Ascending aorta (tissue), 2 donors: ENCODE data around the gene SPAG9. TPM values are rescaled to one million over a fixed set of nuclear protein-coding genes. Genes with fewer than 3 reads are reported as not detected.

ENCODE experiments used
- DNase-seq, 2 donors: peaks; one replicate each; pipeline ENCODE4 v3.0.0-alpha.2; 2019; ENCODE audit warnings: low spot score in 2 of 2
- H3K27ac ChIP-seq, 2 donors: fragments of 200-600 bp; sonication (generic); one replicate each; pipeline ENCODE4 v1.5.1; 2016 to 2017; ENCODE audit warnings: mild to moderate bottlenecking in 1 of 2
- H3K27me3 ChIP-seq: fragments of 200-600 bp; sonication (generic); one replicate; pipeline ENCODE4 v1.5.1; 2017
- H3K36me3 ChIP-seq, 2 donors: fragments of 200-600 bp; sonication (generic); one replicate each; pipeline ENCODE4 v1.5.1; 2016
- H3K4me1 ChIP-seq, 2 donors: fragments of 200-600 bp; sonication (generic); one replicate each; pipeline ENCODE4 v1.5.1; 2016 to 2017; ENCODE audit warnings: mild to moderate bottlenecking in 1 of 2
- H3K4me3 ChIP-seq, 2 donors: fragments of 200-600 bp; sonication (generic); one replicate each; pipeline ENCODE4 v1.5.1; 2016 to 2017; ENCODE audit warnings: mild to moderate bottlenecking in 1 of 2
- H3K9me3 ChIP-seq, 2 donors: fragments of 200-600 bp; sonication (generic); one replicate each; pipeline ENCODE4 v1.5.1; 2016
- CTCF ChIP-seq, 3 experiments: fragments of 200-600 bp in 2 of 3; fragments of 450-650 bp in 1 of 3; sonication (generic) in 2 of 3; IDR thresholded peaks; one replicate each; pipeline ENCODE4 v1.5.1; 2016 to 2019; ENCODE audit warnings: antibody characterized with exemption in 3 of 3, mild to moderate bottlenecking in 1 of 3, moderate library complexity in 1 of 3
- intact Hi-C: fragments of 100-400 bp; cut with DNase I; formaldehyde crosslinking; loops from one replicate; pipeline ENCODE4 v1.15.1; 2023
- total RNA-seq: library from RNA; depleted of rRNA; stranded (reverse); fragments of >200 nt; gene quantifications from one replicate; pipeline ENCODE4 v1.1.0, GENCODE V29; 2016

The SPAG9 gene
- total RNA-seq, 1 donor from 2014 or later = 41.3 TPM

GRCh38 chr17:51052235-51052634 lies 68.4 kb downstream of the SPAG9 start:
- Histone ChIP-seq H3K36me3 (no peaks in the 10 kb centered on the region), H3K4me3 (no peak overlapping the region), H3K27ac (no peak overlapping the region), H3K27me3 (no peaks in the 10 kb centered on the region), H3K9me3 (no peaks in the 10 kb centered on the region), H3K4me1 (peaks cover 0 to 14% of the 10 kb centered on the region in 2 donors)
- intact Hi-C loops = loop anchor here (10.0 kb wide), 1 partner anchor 63 kb away; no protein-coding TSS in a partner anchor
- DNase-seq = no peak
- TF ChIP-seq CTCF (IDR thresholded peaks at IDR 0.05) = no peak

- no peaks in the 10 kb centered on the region for H3K9me3 ChIP-seq
- no peaks in the 10 kb centered on the region for H3K27me3 ChIP-seq
- no peak for TF ChIP-seq CTCF (IDR thresholded peaks at IDR 0.05)
- peaks cover 0 to 7% of the 10 kb centered on the region in 2 donors for H3K4me1 ChIP-seq
- no peak overlapping the region for H3K4me3 ChIP-seq
- H3K36me3 ChIP-seq = no peaks in the 10 kb centered on the region
- intact Hi-C loops = loop anchor here (10.0 kb wide), 1 partner anchor 64 kb away; no protein-coding TSS in a partner anchor
- H3K27ac ChIP-seq = no peak overlapping the region
- no peak for DNase-seq
Observed at GRCh38 chr17:51050291-51051033, 70.2 kb downstream of the SPAG9 start.

- Histone ChIP-seq H3K4me1 (peaks cover 0 to 7% of the 10 kb centered on the region in 2 donors), H3K27ac (no peak overlapping the region), H3K27me3 (no peaks in the 10 kb centered on the region), H3K4me3 (peak overlapping the region; percentile 20 to 34), H3K36me3 (peaks cover 0 to under 1% of the 10 kb centered on the region in 2 donors), H3K9me3 (no peaks in the 10 kb centered on the region)
- TF ChIP-seq CTCF (IDR thresholded peaks at IDR 0.05) = no peak
- no peak for DNase-seq
- intact Hi-C loops = no loop called here
Observed at GRCh38 chr17:51046514-51047384, 73.9 kb downstream of the SPAG9 start.

- Histone ChIP-seq H3K4me3 (peak overlapping the region in 1 of 2 donors; percentile 34), H3K27me3 (no peaks in the 10 kb centered on the region), H3K27ac (no peak overlapping the region), H3K4me1 (peaks cover 0 to 7% of the 10 kb centered on the region in 2 donors), H3K36me3 (peaks cover 0 to 5% of the 10 kb centered on the region in 2 donors), H3K9me3 (no peaks in the 10 kb centered on the region)
- intact Hi-C loops = no loop called here
- TF ChIP-seq CTCF (IDR thresholded peaks at IDR 0.05) = no peak
- no peak for DNase-seq
Observed at GRCh38 chr17:51046046-51046445, 74.6 kb downstream of the SPAG9 start.

GRCh38 chr17:51045621-51046020 lies 75.0 kb downstream of the SPAG9 start:
- Histone ChIP-seq H3K36me3 (peaks cover 0 to 5% of the 10 kb centered on the region in 2 donors), H3K4me1 (peaks cover 0 to 7% of the 10 kb centered on the region in 2 donors), H3K27ac (no peak overlapping the region), H3K4me3 (no peak overlapping the region), H3K9me3 (no peaks in the 10 kb centered on the region), H3K27me3 (no peaks in the 10 kb centered on the region)
- no peak for TF ChIP-seq CTCF (IDR thresholded peaks at IDR 0.05)
- DNase-seq = no peak
- intact Hi-C loops = no loop called here
